Transverse colon (tissue), 4 donors: Measurements from ENCODE around the gene RNF144A. TPM values are rescaled to one million over a fixed set of nuclear protein-coding genes. Genes with fewer than 3 reads are reported as not detected.

Experiments
- DNase-seq: peaks from one replicate; pipeline ENCODE4 v3.0.0-alpha.2; 2019
- H3K27ac ChIP-seq, 4 donors: fragments of 200-600 bp; sonication (generic); 2 replicates each; pipeline ENCODE4 v1.5.1; 2016 to 2018; ENCODE audit warnings: inconsistent platforms in 4 of 4
- H3K27me3 ChIP-seq: fragments of 200-600 bp; sonication (generic); 2 replicates; pipeline ENCODE4 v1.5.1; 2017; ENCODE audit warnings: inconsistent platforms
- H3K36me3 ChIP-seq, 4 donors: fragments of 200-600 bp; sonication (generic); 2 replicates each; pipeline ENCODE4 v1.5.1; 2017 to 2019; ENCODE audit warnings: inconsistent platforms in 4 of 4
- H3K4me1 ChIP-seq, 4 donors: fragments of 200-600 bp; sonication (generic); 2 replicates each; pipeline ENCODE4 v1.5.1; 2017 to 2020; ENCODE audit warnings: inconsistent platforms in 4 of 4
- H3K4me3 ChIP-seq, 4 donors: fragments of 200-600 bp; sonication (generic); 1 replicate in 1 of 4; 2 replicates in 3 of 4; pipeline versions ENCODE4 v1.5.1 to v1.6.1; 2017 to 2019; ENCODE audit warnings: inconsistent platforms in 4 of 4
- H3K9me3 ChIP-seq, 2 donors: fragments of 200-600 bp; sonication (generic); 2 replicates each; pipeline ENCODE4 v1.5.1; 2017 to 2019; ENCODE audit warnings: inconsistent platforms in 2 of 2
- CTCF ChIP-seq, 5 experiments: fragments of 200-600 bp in 3 of 5; fragments of 450-650 bp in 2 of 5; sonication (generic) in 3 of 5; IDR thresholded peaks; 1 replicate in 2 of 5; 2 replicates in 3 of 5; pipeline ENCODE4 v1.5.1; 2016 to 2017; ENCODE audit warnings: antibody characterized with exemption in 5 of 5, inconsistent platforms in 3 of 5, mild to moderate bottlenecking in 2 of 5, moderate library complexity in 1 of 5
- EP300 ChIP-seq: sonication (generic); formaldehyde crosslinking; IDR thresholded peaks from one replicate; pipeline ENCODE4 v1.6.1; 2017; ENCODE audit warnings: antibody characterized with exemption, low read depth
- POLR2A ChIP-seq: fragments of 450-650 bp; IDR thresholded peaks from one replicate; pipeline ENCODE4 v1.6.1; 2016; ENCODE audit warnings: antibody characterized with exemption, mild to moderate bottlenecking, moderate library complexity
- POLR2AphosphoS5 ChIP-seq, 3 donors: sonication (generic); formaldehyde crosslinking; IDR thresholded peaks; one replicate each; pipeline ENCODE4 v1.6.1; 2016; ENCODE audit warnings: antibody characterized with exemption in 3 of 3
- WGBS, 2 donors: methylation state at CpG; one replicate each; pipeline ENCODE4 v1.1.5; 2018; ENCODE audit warnings: low coverage in 1 of 2; 5-methylcytosine and 5-hydroxymethylcytosine counted together
- in situ Hi-C, 4 donors: fragments of 200-750 bp; cut with MboI; loops; one replicate each; pipeline versions ENCODE4 v1.15.0 to v1.15.1; 2017; ENCODE audit warnings: low sequenced_read_pairs in 3 of 4, low pct_ligation_motif_present in 1 of 4, low pct_unique_long_range_greater_than_20kb in 1 of 4
- intact Hi-C: fragments of 100-400 bp; cut with DNase I; formaldehyde crosslinking; loops from one replicate; pipeline ENCODE4 v1.15.1; 2023; ENCODE audit warnings: low total_unique reads
- total RNA-seq, 4 donors: library from RNA; depleted of rRNA; stranded (reverse); fragments of >200 nt; gene quantifications; one replicate each; pipeline ENCODE4 v1.1.0, GENCODE V29; 2016

The RNF144A gene
- total RNA-seq, 4 donors from 2014 or later, result 24.0 to 145 (median 83.0) TPM

- peaks cover 0 to 6% (median 1%) of the 10 kb centered on the region in 4 donors for H3K4me1 ChIP-seq
Observed at GRCh38 chr2:6929196-6929819, 12.1 kb downstream of the RNF144A start.

DNA sequence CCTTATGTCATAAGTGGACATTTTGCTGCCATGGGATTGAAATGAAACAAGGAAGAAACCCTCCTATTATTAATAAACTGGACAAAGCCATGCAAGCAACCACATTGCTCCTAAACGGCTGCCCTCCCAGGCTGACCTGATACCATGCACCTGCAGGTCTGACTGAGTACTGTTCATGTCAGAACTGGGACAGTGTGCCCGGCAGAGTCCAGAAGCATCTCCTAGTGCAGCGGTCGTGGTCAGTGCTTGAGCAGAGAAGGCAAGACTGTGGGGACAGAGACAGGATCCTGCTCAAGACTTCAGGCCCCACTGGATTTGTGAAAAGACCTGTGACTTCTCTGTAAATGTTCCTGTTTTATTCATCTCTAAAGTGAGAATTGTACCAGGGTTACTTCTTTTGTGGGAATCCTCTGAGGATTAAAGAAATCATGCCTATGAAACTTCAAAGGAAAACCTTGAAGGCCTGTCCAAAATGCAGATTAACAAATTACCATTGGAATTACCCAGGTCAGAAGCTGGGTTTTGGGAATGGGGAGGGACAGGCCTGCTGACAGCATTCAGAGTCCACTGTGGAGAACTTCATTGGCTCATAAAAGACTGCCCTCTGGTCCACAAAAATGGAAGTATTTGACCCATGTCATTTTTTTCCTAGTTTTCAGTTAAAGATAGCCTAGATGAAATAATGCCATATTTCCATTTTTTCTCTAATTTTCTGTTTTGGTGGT lies 13.9 kb downstream of the RNF144A start:
- H3K9me3 ChIP-seq, result no peaks in the 10 kb centered on the region
- no peaks in the 10 kb centered on the region for H3K36me3 ChIP-seq
- in situ Hi-C loops, result no loop called here
- peaks cover 0 to 6% (median 1%) of the 10 kb centered on the region in 4 donors for H3K4me1 ChIP-seq
- no peaks in the 10 kb centered on the region for H3K27me3 ChIP-seq
- no peak for DNase-seq
- intact Hi-C loops, result no loop called here
- H3K27ac ChIP-seq, result no peak overlapping the region
- no peak overlapping the region for H3K4me3 ChIP-seq
- 89% methylated on average over 4 of the region's 4 CpGs; no CpG with 5 or more reads in 1 of the 2 donors for WGBS, 2 donors
- TF ChIP-seq POLR2A, result no peak
- TF ChIP-seq EP300, result no peak
- no peak for TF ChIP-seq POLR2AphosphoS5 (IDR thresholded peaks at IDR 0.05)
- no peak for TF ChIP-seq CTCF (IDR thresholded peaks at IDR 0.05)

More at GRCh38 chr2:6929196-6929819, 12.1 kb downstream of the RNF144A start:
- WGBS, 2 donors, result 77 to 82% methylated on average over 6 of the region's 6 CpGs
- intact Hi-C loops, result no loop called here
- H3K4me3 ChIP-seq, result no peak overlapping the region
- H3K27me3 ChIP-seq, result no peaks in the 10 kb centered on the region
- H3K36me3 ChIP-seq, result no peaks in the 10 kb centered on the region
- no peak overlapping the region for H3K27ac ChIP-seq
- H3K9me3 ChIP-seq, result no peaks in the 10 kb centered on the region
- TF ChIP-seq EP300, result no peak
- DNase-seq, result no peak
- in situ Hi-C loops, result no loop called here

GRCh38 chr2:6931753-6932152 lies 14.5 kb downstream of the RNF144A start:
- intact Hi-C loops, result no loop called here
- Histone ChIP-seq H3K4me1 (peaks cover 0 to 6% (median 1%) of the 10 kb centered on the region in 4 donors), H3K9me3 (no peaks in the 10 kb centered on the region), H3K27me3 (no peaks in the 10 kb centered on the region), H3K4me3 (no peak overlapping the region), H3K36me3 (no peaks in the 10 kb centered on the region), H3K27ac (no peak overlapping the region)
- in situ Hi-C loops, result no loop called here
- no peak for DNase-seq
- TF ChIP-seq POLR2AphosphoS5 (IDR thresholded peaks at IDR 0.05) (no peak), POLR2A (no peak), EP300 (no peak), CTCF (IDR thresholded peaks at IDR 0.05) (no peak)
- WGBS, 2 donors, result 89 to 91% methylated on average over 1 of the region's 1 CpG

GRCh38 chr2:6932206-6932605 lies 15.0 kb downstream of the RNF144A start:
- in situ Hi-C loops, result no loop called here
- Histone ChIP-seq H3K9me3 (no peaks in the 10 kb centered on the region), H3K27me3 (no peaks in the 10 kb centered on the region), H3K4me1 (peaks cover 0 to 1% (median 0%) of the 10 kb centered on the region in 4 donors), H3K36me3 (no peaks in the 10 kb centered on the region), H3K4me3 (no peak overlapping the region), H3K27ac (no peak overlapping the region)
- TF ChIP-seq EP300 (no peak), POLR2A (no peak), CTCF (IDR thresholded peaks at IDR 0.05) (no peak), POLR2AphosphoS5 (IDR thresholded peaks at IDR 0.05) (no peak)
- 81% methylated on average over 1 of the region's 1 CpG; no CpG with 5 or more reads in 1 of the 2 donors for WGBS, 2 donors
- DNase-seq, result no peak
- intact Hi-C loops, result no loop called here
